Endometrial microvascular endothelial cells (primary cell): Measurements from ENCODE around the gene SLC25A23. TPM values are rescaled to one million over a fixed set of nuclear protein-coding genes. Genes with fewer than 3 reads are reported as not detected.
"Not testable (repeated sequence)": the region's sequence is repeated elsewhere in the genome, so short reads cannot be mapped to it uniquely, and the experiment has no call there.

Source experiments
- in situ Hi-C: cut with HindIII; loops from 2 replicates; pipeline ENCODE4 v1.10.0; 2017; ENCODE audit warnings: low sequenced_read_pairs, low pct_unique_long_range_greater_than_20kb; ENCODE audit errors: inconsistent ontology term
- total RNA-seq: library from RNA; depleted of rRNA; stranded (reverse); fragments of >200 nt; gene quantifications from one replicate; pipeline ENCODE4 v1.2.3, GENCODE V29; 2015; ENCODE audit errors: inconsistent ontology term

SLC25A23 gene
- total RNA-seq: 15.1 TPM

DNA sequence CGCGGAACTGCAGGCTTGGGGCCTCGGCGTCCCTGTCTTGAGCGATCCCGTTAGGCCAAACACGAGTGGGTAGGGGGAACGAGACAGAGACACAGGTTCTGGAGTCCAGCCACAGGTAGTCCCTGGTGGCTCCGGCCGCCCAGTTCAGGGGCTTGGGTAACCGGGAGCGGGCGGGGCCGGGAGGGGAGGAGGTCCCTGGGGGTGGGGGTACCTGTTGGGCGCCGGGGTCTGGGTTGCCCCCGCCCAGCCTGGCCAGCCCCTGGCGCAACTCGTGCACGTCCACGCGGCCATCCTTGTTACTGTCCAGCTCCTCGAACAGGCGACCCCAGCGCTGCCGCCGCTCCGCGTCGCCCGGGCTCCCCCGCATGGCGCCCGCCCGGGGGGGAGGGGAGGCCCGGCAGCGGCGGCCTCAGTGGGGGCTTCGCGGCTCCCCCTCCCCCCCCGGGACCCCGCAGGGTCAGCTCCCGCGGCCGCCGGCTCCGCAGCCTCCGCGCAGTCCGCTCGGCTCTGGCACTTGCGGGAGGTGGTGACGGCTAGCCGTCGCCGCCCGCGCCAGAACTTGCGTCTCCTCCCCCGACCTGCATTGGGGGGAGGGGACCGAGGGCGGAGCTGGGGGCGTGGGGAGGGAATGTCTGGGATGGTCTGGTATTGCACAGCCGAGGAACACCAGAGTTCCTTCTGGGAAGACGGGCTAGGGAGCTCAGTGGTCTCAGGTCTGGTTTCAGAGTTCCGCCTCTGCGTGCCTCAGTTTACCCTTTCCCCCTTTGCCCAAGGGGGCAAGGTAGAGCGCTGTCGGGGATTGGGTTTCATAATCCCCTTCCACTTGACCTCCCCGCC lies at the start of gene SLC25A23:
TSS of gene SLC25A23 (minus strand) at position 531 of the 837 bp plus-strand sequence. CDS start at position 367, 164 bp downstream.
- in situ Hi-C loops: no loop called here

DNA sequence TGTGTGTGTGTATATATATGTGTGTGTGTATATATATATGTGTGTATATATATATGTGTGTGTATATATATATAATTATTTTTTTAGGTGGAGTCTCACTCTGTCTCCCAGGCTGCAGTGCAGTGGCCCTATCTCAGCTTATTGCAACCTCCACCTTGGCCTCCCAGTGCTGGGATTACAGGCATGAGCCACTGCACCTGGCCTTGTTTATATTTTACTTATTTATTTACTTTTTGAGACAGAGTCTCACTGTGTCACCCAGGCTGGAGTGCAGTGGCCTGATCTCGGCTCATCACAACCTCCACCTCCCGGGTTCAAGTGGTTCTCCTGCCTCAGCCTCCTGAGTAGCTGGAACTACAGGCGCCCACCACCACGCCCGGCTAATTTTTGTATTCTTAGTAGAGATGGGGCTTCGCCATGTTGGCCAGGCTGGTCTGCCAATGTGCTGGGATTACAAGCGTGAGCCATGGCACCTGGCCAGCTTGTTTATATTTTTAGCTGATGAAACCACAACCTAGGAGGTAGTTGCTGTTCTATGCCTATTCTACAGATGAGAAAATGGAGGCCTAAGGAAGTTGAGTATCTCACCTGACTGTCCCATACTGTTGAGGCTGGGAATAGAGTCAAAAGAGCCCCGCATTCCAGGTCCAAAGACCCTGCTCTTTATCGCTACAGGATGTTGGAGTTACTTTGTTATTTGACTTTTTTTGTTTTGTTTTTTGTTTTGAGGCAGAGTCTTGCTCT lies 48.6 kb upstream of the SLC25A23 start:
- in situ Hi-C loops: not testable (repeated sequence)

DNA sequence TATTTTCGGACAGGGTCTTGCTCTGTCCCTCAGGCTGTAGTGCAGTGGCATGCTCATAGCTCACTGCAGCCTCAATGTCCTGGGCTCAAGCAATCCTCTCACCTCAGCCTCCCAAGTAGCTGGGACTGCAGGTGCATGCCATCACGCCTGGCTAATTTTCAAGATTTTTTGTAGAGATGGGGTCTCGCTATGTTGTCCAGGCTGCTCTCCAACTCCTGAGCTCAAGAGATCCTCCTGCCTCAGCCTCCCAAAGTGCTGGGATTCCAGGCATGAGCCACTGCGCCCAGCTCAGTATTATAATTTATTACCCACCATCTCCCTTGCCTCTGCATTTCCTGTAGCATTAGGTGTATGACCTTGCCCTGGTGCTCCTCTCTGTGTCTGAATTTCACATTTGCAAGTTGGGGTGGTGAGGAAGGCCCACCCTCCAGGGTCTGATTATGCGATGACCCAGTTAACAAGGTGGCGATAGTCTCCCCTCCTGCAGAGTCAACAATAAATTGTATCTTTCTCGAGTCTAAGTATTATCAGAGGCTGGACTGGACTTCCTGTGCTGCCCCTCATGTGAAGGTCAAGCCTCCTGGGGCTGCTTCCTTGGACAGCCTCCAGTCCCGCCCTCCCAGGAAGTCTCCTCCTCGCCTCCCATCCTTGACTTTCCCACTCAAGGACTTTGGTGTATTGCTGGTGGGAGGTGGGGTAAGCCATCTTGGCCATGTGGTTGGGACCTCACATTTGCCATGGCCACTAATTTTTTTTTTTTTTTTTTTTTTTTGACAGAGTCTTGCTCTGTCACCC lies 44.0 kb upstream of the SLC25A23 start:
- in situ Hi-C loops: no loop called here

DNA sequence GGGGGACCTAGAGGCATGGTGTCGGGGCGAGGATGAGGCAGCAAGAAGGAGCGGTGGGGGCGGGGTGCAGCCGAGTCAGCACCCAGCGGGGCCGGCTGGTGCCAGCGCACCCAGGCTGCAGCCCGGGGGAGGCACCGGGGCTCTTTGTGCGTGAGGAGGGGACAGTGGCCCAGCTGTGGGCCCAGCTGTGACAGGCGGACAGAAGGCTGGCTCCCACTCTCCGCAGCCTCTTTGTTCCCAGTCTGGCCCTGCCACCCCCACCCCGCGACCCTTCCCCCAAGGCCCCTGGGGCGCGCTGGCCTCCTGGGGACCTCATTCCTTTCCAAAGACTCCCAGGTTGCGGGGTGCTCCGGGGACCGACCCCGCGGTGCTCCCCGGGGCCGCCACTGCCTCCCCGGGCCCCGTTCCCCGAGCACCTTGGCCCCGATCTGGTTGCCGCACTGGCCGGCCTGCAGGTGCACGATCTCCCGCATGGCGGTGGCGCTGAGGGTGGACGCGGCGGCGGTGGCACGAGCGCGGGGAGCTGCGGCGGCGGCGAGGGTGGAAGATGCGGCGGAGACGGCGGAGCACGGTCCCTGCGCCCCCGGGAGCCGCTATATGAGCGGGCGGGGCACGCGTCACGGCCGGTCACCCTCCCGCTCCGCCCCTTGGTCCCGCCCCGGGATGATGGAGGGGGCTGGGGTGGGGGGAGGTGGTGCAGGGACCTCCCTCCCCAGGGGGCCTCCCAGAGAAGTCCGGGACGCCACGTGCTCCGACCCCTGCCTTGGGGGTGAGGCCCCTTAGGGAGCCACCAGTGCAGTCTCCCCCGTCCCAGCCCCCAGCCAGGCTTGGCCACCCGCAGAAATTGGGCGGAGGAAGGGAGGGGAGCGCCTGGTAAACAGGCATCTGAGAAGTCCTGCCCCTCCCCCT lies 42.4 kb upstream of the SLC25A23 start, which contains the start of gene TUBB4A:
TSS of gene TUBB4A (minus strand) at position 570 of the 909 bp plus-strand sequence. CDS start at position 473, 97 bp downstream.
- in situ Hi-C loops: no loop called here

DNA sequence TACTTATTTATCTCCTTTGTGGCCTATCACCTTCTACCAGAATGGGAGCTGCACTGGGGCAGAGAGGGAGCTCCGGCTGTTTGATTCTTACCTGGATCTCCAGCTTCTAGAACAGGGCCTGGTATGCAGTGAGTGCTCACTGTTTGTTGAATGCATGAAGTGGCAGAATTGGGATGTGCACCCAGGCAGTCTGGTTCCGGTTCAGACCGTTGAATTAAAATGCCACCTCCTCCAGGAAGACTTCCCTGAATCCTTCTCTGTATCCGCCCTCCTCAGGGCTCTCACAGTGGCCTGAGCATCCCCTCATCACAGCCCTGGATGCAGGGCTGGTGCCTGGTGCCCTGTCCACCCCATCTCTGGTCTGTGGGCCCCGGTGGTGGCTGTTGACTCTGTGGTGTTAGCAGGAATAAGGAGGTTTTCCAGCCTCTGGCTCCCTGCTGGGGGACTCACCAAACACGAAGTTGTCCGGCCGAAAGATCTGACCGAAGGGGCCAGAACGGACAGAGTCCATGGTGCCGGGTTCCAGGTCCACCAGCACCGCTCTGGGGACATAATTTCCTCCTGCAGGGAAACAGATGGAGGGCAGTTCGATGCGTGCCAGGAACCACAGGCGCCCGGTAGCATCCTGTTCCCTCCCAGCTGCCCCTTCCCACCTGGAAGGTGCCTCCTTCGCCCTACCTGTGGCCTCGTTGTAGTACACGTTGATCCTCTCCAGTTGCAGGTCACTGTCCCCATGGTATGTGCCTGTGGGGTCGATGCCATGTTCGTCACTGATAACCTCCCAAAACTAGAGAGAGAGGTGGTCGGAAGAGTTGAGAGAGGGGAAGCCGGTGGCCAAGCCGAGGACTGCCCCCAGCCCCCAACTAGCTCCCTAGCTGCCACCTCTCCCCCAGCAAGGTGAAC lies 41.5 kb upstream of the SLC25A23 start:
- in situ Hi-C loops: no loop called here

DNA sequence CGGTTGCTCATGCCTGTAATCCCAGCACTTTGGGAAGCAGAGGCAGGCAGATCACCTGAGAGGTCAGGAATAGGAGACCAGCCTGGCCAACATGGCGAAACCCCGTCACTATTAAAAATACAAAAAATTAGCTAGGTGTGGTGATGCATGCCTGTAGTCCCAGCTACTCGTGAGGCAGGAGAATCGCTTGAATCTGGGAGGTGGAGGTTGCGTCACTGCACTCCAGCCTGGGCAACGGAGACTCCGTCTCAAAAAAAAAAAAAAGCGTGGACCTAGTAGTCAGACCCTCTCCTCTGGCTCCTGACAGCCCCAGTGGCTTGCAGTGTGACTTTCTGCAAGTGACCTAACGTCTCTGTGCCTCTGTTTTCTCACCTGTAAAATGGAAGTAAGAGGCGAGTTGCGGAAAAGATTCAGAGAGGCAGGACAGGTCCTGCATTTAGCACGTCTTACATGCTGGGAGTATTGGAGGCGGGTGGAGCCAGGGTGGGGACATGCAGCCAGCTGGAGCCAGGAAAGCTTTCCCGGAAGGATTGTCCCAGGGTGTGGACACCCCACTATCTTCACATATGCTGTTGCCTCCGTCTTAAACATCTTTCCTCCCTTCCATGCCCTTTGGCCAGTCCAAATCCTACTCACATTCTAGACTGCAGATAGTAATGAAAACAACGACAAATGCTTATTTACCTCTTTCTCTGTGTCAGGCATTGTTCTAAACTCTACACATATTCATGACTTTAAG lies 39.6 kb upstream of the SLC25A23 start:
- in situ Hi-C loops: no loop called here

DNA sequence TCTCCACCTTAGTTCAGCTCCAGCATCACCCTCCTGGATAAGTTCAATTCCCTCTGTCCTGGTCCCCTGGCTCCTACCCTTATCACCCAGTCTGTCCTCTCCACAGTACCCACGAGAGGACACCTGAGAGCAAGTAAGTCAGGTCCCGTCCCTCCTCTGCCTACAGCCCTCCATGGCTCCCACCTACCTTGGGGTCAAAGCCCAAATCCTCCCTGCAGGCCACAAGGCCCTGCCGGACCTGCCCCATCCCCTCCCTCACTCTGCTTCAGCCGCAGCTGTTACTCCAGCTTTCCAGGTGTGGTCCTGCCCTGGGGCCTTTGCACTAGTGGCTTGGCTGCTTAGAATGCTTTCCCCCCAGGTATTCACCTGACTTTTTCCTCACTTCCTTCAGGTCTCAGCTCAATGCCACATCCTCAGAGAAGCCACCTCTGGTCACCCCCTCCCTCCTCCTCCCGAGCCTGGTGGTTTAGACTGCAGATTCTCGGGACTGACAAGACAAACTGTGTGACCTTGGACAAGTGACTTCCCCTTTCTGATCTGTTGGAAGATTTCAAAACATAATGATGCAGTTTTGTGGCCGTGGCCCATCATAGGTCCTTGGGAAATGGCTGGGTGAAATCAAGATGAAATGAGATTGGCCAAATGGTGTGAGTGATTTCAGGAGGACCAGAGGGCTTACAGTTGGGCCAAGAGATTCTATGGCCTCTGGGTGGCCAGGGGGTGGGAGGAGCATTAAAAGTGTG lies 38.9 kb upstream of the SLC25A23 start:
- in situ Hi-C loops: no loop called here

DNA sequence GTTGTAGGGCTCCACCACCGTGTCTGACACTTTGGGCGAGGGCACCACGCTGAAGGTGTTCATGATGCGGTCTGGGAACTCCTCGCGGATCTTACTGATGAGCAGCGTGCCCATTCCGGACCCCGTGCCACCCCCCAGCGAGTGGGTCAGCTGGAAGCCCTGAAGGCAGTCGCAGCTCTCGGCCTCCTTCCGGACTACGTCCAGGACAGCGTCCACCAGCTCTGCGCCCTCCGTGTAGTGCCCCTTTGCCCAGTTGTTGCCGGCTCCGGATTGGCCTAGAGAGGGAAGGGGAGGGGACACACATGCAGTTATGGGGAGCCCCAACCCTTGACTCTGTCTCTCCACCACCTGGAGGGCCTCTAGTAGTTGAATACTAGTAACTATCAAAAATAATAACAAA lies 36.4 kb upstream of the SLC25A23 start:
- in situ Hi-C loops: no loop called here

DNA sequence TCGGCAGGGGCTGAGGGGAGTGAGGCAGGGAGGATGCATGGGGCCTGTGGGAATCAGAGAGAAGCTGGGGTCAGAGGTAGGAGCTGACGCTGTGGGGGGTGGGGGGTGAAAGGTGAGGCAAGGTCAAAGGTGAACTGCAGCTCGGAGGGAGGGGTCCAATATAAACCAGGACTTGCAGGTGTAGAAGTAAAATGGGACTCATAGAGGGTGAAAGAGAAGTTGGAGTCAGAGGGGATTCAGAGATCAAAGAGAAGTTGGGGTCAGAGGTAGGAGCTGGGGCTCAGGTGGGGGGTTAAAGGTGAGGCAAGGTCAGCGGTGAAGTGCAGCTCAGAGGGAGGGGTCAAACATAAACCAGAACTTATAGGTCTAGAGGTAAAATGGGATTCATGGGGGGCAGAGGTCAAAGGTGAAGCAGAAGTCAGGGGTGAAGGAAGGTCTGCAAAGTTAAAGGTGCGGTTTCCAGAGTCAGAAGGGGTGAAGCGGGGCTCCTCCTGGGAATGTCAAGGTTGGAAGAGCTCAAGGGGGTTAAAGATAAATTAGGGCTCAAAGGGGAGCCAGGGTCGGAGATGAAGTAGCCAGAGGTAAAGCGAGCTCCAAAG lies 34.9 kb upstream of the SLC25A23 start:
- in situ Hi-C loops: no loop called here

DNA sequence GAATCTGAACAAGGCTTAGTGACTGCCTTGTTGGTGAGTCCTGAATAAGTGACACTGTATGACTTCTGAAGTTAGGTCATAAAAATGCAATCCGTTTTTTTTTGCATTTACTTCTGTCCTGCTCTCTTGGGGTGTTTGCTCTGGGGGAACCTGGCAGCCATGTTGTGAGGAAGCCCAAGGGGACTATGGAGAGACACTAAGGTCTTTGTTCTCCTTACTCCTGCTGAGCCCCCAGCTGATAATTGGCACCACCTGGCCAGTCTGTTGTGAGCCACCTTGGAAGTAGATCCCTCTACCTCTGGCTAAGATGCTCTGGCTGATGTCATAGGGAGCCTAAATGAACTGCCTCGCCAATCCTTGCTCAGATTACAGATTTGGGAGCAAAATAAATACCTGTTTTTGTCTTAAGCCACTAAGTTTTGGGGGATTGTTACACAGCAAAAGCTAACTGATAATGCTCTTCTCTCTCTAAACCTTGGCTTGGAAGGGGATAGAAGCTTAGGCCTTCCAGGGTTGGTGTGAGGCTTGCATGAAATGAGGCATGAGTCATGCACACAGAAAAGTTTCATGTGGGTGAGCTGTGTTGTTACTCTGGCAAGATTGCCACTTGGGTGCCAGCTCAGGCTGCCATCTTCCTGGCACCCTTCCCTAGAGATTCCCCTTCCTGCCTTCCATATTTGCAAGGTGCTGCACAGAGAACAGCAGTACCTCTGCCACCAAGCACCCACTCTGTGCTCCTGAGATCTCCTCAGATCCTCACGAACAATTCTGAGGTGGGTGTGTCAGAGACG lies 32.4 kb upstream of the SLC25A23 start:
- in situ Hi-C loops: no loop called here

DNA sequence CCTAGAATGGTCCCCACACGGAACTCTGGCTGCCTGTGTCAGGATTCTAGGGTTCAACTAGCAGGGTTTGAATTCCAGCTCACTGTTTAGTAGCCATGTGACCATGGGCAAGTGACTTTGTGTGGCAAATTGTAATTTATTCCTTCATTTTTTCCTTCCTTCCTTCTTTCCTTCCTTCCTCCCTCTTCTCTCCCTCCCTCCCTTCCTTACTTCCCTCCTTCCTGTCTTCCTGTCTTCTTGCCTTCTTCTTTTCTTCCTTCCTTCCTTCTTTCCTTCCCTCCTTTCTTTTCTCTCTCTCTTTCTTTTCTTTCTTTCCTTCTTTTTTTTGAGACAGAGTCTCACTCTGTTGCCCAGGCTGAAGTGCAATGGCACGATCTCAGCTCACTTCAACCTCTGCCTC lies 30.5 kb upstream of the SLC25A23 start:
- in situ Hi-C loops: no loop called here

DNA sequence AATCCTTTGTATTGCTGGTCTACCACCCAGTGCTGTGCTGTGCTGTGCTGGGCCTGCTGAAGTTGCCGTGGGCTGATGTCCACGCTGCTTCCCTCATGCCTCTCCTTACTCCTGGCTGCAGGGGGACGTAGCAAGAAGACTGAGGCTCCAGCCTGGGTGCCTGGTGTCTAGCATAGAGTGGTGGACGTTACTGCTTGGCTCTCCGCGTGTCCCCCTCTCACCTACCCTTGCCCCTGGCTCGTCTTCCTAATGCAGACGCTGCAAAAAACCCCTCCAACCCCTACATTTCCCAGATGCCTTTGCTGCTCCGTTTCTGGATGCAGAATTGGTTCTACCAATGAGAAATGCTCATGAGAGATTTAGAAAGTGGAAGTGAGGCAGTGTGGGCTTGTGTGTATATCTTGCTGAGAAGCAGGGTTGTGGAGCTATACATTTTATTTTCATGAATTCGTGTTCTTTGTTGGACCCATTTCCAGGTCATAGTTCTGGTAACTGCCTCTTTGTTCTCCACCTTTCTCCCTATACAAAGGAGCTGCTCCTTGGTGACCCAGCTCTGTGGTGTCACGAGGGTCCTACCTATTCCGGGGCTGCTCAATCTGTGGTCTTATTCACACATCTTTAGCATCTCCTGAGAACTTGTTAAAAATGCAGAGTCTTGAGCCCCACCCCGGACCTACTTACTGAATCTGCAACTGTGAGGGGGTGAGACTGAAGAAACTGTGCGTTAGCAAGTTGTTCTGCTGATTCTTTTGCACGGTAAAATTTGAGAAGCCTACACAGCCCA lies 29.9 kb upstream of the SLC25A23 start:
- in situ Hi-C loops: no loop called here

DNA sequence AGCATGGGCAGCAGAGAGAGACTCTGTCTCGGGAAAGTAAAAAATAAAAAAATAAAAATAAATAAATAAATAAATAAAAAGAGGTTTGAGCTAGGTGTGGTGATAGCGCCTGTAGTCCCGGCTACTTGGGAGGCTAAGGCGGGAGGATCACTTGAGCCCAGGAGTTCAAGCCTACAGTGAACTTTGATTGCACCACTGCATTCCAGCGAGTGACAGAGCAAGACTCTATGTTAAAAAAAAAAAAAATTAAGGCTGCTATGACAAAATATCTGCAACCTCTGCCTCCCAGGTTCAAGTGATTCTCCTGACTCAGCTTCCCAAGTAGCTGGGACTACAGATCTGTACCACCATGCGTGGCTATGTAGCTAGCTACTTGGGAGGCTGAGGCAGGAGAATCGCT lies 25.2 kb upstream of the SLC25A23 start:
- in situ Hi-C loops: no loop called here

DNA sequence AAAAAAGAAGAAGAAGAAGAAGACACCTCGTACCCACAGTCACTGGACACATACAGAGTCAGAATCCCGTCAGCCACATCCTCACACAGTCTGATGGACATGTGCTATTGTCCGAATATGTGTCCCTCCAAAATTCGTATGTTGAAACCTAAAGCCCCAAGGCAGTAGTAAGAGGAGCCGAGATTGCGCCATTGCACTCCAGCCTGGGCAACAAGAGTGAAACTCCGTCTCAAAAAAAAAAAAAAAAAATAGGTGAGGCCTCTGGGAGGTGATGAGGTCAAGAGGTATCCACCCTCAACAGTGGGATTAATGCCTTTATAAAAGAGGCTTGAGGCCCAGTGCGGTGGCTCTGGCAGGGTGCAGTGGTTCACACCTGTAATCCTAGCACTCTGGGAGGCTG lies 24.6 kb upstream of the SLC25A23 start:
- in situ Hi-C loops: no loop called here
